Right renal pelvis (tissue), 4 donors: ENCODE results near the gene DDX42. TPM values are rescaled to one million over a fixed set of nuclear protein-coding genes. Genes with fewer than 3 reads are reported as not detected.

Source experiments
- DNase-seq, 4 donors: peaks; one replicate each; pipeline ENCODE4 v3.0.0-alpha.2; 2013; ENCODE audit warnings: low read depth in 4 of 4, low spot score in 3 of 4, missing footprints in 1 of 4
- polyA plus RNA-seq, 4 donors: library from polyadenylated mRNA; unstranded; fragments of 120-200 nt; gene quantifications; one replicate each; pipeline ENCODE4 v1.2.1, GENCODE V29; 2013; ENCODE audit not compliant: insufficient read length in 4 of 4

DDX42 gene
- polyA plus RNA-seq, 4 donors, result 141 to 199 (median 177) TPM

- no peak for DNase-seq
These were observed 47.1 kb downstream of the DDX42 start for GRCh38 chr17:63820963-63821561.

- no peak for DNase-seq
These were observed 47.8 kb downstream of the DDX42 start for GRCh38 chr17:63821804-63822203.

GRCh38 chr17:63822537-63822936 lies 48.6 kb downstream of the DDX42 start:
- no peak for DNase-seq

GRCh38 chr17:63823659-63824331 lies 49.8 kb downstream of the DDX42 start:
- no peak for DNase-seq

- DNase-seq, result no peak
These were observed 50.4 kb downstream of the DDX42 start for GRCh38 chr17:63824362-63824761.

GRCh38 chr17:63826468-63827001 lies 52.6 kb downstream of the DDX42 start:
- DNase-seq, result no peak

GRCh38 chr17:63827002-63827800 lies 53.2 kb downstream of the DDX42 start, which contains the start of the genes FTSJ3 and PSMC5:
TSS of gene FTSJ3 (minus strand) at chr17:63827663. CDS start at chr17:63826902, 761 bp downstream.
TSS of gene PSMC5 (plus strand) at chr17:63827431. CDS start at chr17:63827491, 60 bp downstream.
- DNase-seq, result peak; percentile 93 to 96 (median 95)

GRCh38 chr17:63827801-63828221 lies 53.8 kb downstream of the DDX42 start:
- no peak for DNase-seq

- no peak for DNase-seq
These were observed 55.0 kb downstream of the DDX42 start for GRCh38 chr17:63828936-63829335.

GRCh38 chr17:63830278-63830677 lies 56.3 kb downstream of the DDX42 start:
- DNase-seq, result no peak

- no peak for DNase-seq
These were observed 57.0 kb downstream of the DDX42 start for GRCh38 chr17:63830904-63831491.

GRCh38 chr17:63831505-63831904 lies 57.5 kb downstream of the DDX42 start:
- DNase-seq, result no peak

GRCh38 chr17:63832014-63832413 lies 58.0 kb downstream of the DDX42 start:
- DNase-seq, result no peak

GRCh38 chr17:63832455-63832854 lies 58.5 kb downstream of the DDX42 start:
- no peak for DNase-seq

- no peak for DNase-seq
These were observed 59.2 kb downstream of the DDX42 start for GRCh38 chr17:63833026-63833740.

GRCh38 chr17:63833741-63834373 lies 59.9 kb downstream of the DDX42 start:
- DNase-seq, result no peak

GRCh38 chr17:63834431-63835166 lies 60.6 kb downstream of the DDX42 start:
- DNase-seq, result peak in 1 of 4 donors; percentile 35

GRCh38 chr17:63835167-63835720 lies 61.3 kb downstream of the DDX42 start:
- DNase-seq, result no peak

- DNase-seq, result no peak
These were observed 62.8 kb downstream of the DDX42 start for GRCh38 chr17:63836811-63837210.
